CD4-positive, CD25-positive, alpha-beta regulatory T cell (primary cell): ENCODE results near the gene CHST11. TPM values are rescaled to one million over a fixed set of nuclear protein-coding genes. Genes with fewer than 3 reads are reported as not detected.

Experiments used
- ATAC-seq, 2 donors: fragments of 150-1000 bp; cut with Tn5 transposase; one replicate each; pipeline ENCODE4 v1.10.0; 2021; ENCODE audit warnings: low read depth in 2 of 2, moderate number of reproducible peaks in 2 of 2, moderate library complexity in 1 of 2
- DNase-seq, 3 donors: peaks; one replicate each; pipeline versions ENCODE4 v3.0.0 to v3.0.0-alpha.2; 2012 to 2022; ENCODE audit warnings: mixed read lengths in 1 of 3
- H3K27ac ChIP-seq: one replicate; pipeline ENCODE4 v1.7.0; 2013; ENCODE audit warnings: mild to moderate bottlenecking, low read length; ENCODE audit not compliant: insufficient read depth, poor library complexity, severe bottlenecking
- H3K27me3 ChIP-seq: one replicate; pipeline ENCODE4 v1.7.0; 2013; ENCODE audit warnings: low read length; ENCODE audit not compliant: control insufficient read depth, insufficient read depth
- H3K36me3 ChIP-seq: one replicate; pipeline ENCODE4 v1.7.0; 2013; ENCODE audit warnings: mild to moderate bottlenecking, low read length, moderate library complexity; ENCODE audit not compliant: control insufficient read depth, insufficient read depth
- H3K4me1 ChIP-seq: 2 replicates; pipeline ENCODE4 v1.7.0; 2013; ENCODE audit warnings: mild to moderate bottlenecking, low read length; ENCODE audit not compliant: insufficient read depth, control insufficient read depth, poor library complexity, severe bottlenecking
- H3K4me3 ChIP-seq: one replicate; pipeline ENCODE4 v1.7.0; 2013; ENCODE audit warnings: low read depth, mild to moderate bottlenecking, low read length, moderate library complexity
- H3K9me3 ChIP-seq, 2 experiments: 1 replicate in 1 of 2; 2 replicates in 1 of 2; pipeline ENCODE4 v1.7.0; 2013; ENCODE audit warnings: low read length in 2 of 2, mild to moderate bottlenecking in 1 of 2, moderate library complexity in 1 of 2; ENCODE audit not compliant: control insufficient read depth in 2 of 2
- H3K27ac Mint-ChIP-seq, 3 donors: one replicate each; pipeline ENCODE4 v1.8.0; 2020 to 2022; ENCODE audit warnings: mild to moderate bottlenecking in 3 of 3, mixed read lengths in 3 of 3, moderate library complexity in 2 of 3
- H3K27me3 Mint-ChIP-seq: one replicate; pipeline ENCODE4 v1.8.0; 2022; ENCODE audit warnings: mild to moderate bottlenecking, mixed read lengths
- H3K36me3 Mint-ChIP-seq: one replicate; pipeline ENCODE4 v1.8.0; 2020; ENCODE audit warnings: mixed read lengths
- H3K4me1 Mint-ChIP-seq, 4 donors: one replicate each; pipeline ENCODE4 v1.8.0; 2020 to 2022; ENCODE audit warnings: mixed read lengths in 4 of 4, mild to moderate bottlenecking in 1 of 4
- H3K4me3 Mint-ChIP-seq, 4 donors: one replicate each; pipeline ENCODE4 v1.8.0; 2020 to 2022; ENCODE audit warnings: mild to moderate bottlenecking in 4 of 4, mixed read lengths in 4 of 4, moderate library complexity in 3 of 4
- H3K9me3 Mint-ChIP-seq, 7 donors: one replicate each; pipeline ENCODE4 v1.8.0; 2020 to 2022; ENCODE audit warnings: mixed read lengths in 7 of 7, mild to moderate bottlenecking in 3 of 7, moderate library complexity in 2 of 7
- polyA plus RNA-seq, 4 donors: library from polyadenylated mRNA; unstranded; fragments of 300-500 nt; fragmentation: Illumina TruSeq; gene quantifications; one replicate each; pipeline ENCODE4 v1.2.3, GENCODE V29; 2021
- total RNA-seq: library from RNA; stranded (reverse); gene quantifications from one replicate; pipeline ENCODE4 v1.2.3, GENCODE V29; 2022

The CHST11 gene
- total and polyA plus RNA-seq, 5 donors from 2014 or later, result 70.2 to 192 (median 105) TPM

DNA sequence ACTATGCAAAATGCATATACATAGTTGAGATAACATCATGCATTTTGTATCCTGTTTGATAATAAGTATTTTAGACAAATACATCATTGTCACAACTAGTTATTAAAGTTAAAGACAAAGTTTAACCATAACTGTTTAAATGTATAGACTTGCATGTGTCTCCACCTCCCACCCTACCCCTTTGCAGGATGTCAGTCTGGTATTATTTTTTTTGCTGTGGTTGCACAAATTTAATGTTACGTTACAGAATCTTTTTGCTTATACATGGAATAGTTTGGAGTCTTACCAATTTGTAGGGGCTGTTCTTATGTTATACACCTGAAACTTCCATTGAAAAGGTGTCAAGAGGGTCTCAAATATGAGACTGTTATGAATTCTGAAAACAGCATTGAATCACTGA is 5.6 kb downstream of the CHST11 start:
- peak overlapping the region; percentile 97 for H3K4me3 ChIP-seq
- peaks cover 80% of the 10 kb centered on the region for H3K4me1 ChIP-seq
- peak overlapping the region; percentile 88 for H3K27ac ChIP-seq
- no peaks in the 10 kb centered on the region for H3K9me3 Mint-ChIP-seq
- H3K27ac Mint-ChIP-seq, result peak overlapping the region; percentile 92 to 99 (median 97)
- peaks cover 31 to 75% (median 56%) of the 10 kb centered on the region in 4 donors for H3K4me1 Mint-ChIP-seq
- peaks cover 19% of the 10 kb centered on the region for H3K36me3 Mint-ChIP-seq
- no peaks in the 10 kb centered on the region for H3K36me3 ChIP-seq
- ATAC-seq (no peak), DNase-seq (peak in 1 of 3 donors; percentile 44)
- H3K9me3 ChIP-seq, result no peaks in the 10 kb centered on the region
- H3K4me3 Mint-ChIP-seq, result peak overlapping the region; percentile 82 to 91 (median 89)
- H3K27me3 ChIP-seq, result no peaks in the 10 kb centered on the region
- no peaks in the 10 kb centered on the region for H3K27me3 Mint-ChIP-seq

DNA sequence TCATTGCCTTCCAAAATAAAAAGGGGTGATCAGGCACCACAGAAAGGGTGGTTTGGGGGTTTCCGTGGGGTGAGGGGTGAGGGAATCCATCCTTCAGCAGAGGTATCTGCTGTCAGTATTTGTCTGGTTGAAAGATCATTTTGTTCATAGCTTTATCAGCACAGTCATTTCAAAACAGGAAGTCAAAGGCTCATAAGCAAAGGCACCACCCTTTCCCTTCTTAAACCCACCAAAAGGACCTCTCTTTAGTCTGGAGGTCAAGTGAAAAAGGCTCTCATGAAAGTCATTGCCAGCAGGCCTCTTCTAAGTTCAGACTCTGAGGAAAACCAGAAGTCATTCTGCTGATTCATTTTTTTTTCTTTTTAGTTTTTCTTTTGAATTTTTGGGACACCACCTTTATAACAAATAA is 6.2 kb downstream of the CHST11 start:
- DNase-seq, result peak; percentile 55 to 89 (median 69)
- Mint-ChIP-seq H3K9me3 (peaks cover 0 to 1% (median 0%) of the 10 kb centered on the region in 7 donors), H3K27me3 (no peaks in the 10 kb centered on the region), H3K36me3 (peaks cover 19% of the 10 kb centered on the region), H3K4me3 (peak overlapping the region; percentile 82 to 91 (median 89)), H3K4me1 (peaks cover 36 to 81% (median 60%) of the 10 kb centered on the region in 4 donors), H3K27ac (peak overlapping the region; percentile 92 to 99 (median 97))
- H3K4me1 ChIP-seq, result peaks cover 86% of the 10 kb centered on the region
- H3K4me3 ChIP-seq, result peak overlapping the region; percentile 97
- peak overlapping the region; percentile 88 for H3K27ac ChIP-seq
- H3K36me3 ChIP-seq, result no peaks in the 10 kb centered on the region
- H3K27me3 ChIP-seq, result no peaks in the 10 kb centered on the region
- no peaks in the 10 kb centered on the region for H3K9me3 ChIP-seq
- peak; percentile 56 to 64 for ATAC-seq

DNA sequence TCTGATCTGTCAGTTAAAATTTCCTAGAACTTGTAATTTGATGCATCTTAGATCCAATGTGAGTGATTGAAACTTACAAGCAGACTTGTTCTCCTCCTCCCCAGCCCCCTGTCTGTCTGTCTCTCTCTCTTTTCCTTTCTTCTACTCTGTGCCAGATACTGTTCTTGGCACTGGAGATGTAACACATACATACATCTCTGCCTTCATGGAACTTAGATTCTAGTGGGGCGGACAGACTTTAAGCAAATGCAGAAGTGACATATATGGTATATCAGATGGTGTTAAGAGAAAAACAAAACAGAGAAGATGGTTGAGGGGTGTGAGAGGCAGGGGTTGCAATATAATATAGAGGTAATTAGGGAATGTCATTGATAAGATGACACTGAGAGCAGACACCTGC is 6.6 kb downstream of the CHST11 start:
- Histone ChIP-seq H3K4me3 (peak overlapping the region; percentile 97), H3K4me1 (peaks cover 90% of the 10 kb centered on the region), H3K27ac (peak overlapping the region; percentile 88), H3K36me3 (no peaks in the 10 kb centered on the region), H3K9me3 (no peaks in the 10 kb centered on the region), H3K27me3 (no peaks in the 10 kb centered on the region)
- Mint-ChIP-seq H3K9me3 (peaks cover 0 to 1% (median 0%) of the 10 kb centered on the region in 7 donors), H3K27me3 (no peaks in the 10 kb centered on the region), H3K27ac (peak overlapping the region; percentile 92 to 99 (median 97)), H3K4me3 (peak overlapping the region; percentile 82 to 91 (median 89)), H3K36me3 (peaks cover 19% of the 10 kb centered on the region), H3K4me1 (peaks cover 36 to 85% (median 64%) of the 10 kb centered on the region in 4 donors)
- DNase-seq (no peak), ATAC-seq (peak in 1 of 2 donors; percentile 2)

DNA sequence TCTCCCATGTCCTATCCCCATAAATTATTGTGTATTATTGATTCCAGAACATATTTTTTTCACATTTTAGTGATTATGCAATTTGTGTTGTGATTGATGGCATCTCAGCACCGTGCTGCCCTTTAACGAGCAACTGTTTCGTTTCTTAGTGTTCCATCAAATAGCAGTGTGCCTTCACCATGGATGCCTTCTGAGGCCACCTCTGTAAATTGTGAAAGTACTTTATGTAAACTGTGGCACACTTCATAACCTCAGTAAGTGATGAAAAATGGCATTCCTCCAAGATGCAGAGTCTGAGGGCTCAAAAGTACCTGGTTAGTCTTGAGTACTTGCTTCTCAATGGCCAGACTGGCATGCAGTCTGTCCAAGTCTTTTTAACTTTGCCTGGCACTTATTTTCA is 8.2 kb downstream of the CHST11 start:
- Mint-ChIP-seq H3K27me3 (no peaks in the 10 kb centered on the region), H3K4me3 (peak overlapping the region; percentile 75 to 85 (median 81)), H3K4me1 (peaks cover 44 to 95% (median 78%) of the 10 kb centered on the region in 4 donors), H3K27ac (peak overlapping the region; percentile 90 to 99 (median 92)), H3K36me3 (peaks cover 22% of the 10 kb centered on the region), H3K9me3 (peaks cover 0 to 1% (median 0%) of the 10 kb centered on the region in 7 donors)
- Histone ChIP-seq H3K4me3 (peak overlapping the region; percentile 97), H3K27ac (peak overlapping the region; percentile 88), H3K36me3 (no peaks in the 10 kb centered on the region), H3K9me3 (no peaks in the 10 kb centered on the region), H3K27me3 (no peaks in the 10 kb centered on the region), H3K4me1 (peaks cover 99% of the 10 kb centered on the region)
- ATAC-seq (no peak), DNase-seq (no peak)

DNA sequence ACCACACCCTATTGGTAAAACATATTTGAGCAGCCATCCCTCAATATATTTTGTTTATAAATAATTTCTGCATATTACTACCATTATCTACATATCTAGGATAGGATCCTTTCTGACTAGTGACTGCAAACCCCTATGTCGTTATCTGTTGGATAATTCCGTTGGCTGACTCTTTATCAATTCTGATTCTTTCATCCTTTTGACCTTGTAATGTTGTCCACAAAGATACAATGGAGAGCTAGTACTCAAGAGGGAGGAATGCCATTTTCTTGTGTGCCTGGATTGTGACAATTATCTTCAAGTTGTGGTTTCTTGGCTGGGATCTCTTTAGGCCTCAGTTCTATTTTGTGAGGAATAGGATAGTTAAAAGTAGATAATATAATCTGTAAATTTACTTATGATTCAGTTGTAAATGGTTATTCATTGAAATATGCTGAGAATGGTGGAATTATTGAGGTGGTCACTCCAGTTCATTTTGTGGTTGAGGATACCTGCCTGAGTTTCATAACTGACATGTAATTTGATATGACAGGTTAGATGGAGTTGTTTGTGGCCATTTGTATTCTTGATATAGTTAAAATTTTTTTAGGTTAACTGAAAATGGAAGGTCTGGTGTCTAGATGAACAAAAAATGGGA is 10.1 kb downstream of the CHST11 start:
- peaks cover 3% of the 10 kb centered on the region for H3K36me3 ChIP-seq
- Mint-ChIP-seq H3K9me3 (peaks cover 0 to 7% (median 0%) of the 10 kb centered on the region in 7 donors), H3K27me3 (no peaks in the 10 kb centered on the region), H3K4me1 (peaks cover 55 to 95% (median 84%) of the 10 kb centered on the region in 4 donors), H3K4me3 (peak overlapping the region; percentile 55 to 87 (median 70)), H3K27ac (peak overlapping the region; percentile 61 to 92 (median 92)), H3K36me3 (peaks cover 33% of the 10 kb centered on the region)
- H3K4me1 ChIP-seq, result peaks cover 91% of the 10 kb centered on the region
- H3K27ac ChIP-seq, result peak overlapping the region; percentile 68
- H3K27me3 ChIP-seq, result no peaks in the 10 kb centered on the region
- DNase-seq, result no peak
- H3K4me3 ChIP-seq, result peak overlapping the region; percentile 72
- ATAC-seq, result no peak
- no peaks in the 10 kb centered on the region for H3K9me3 ChIP-seq

DNA sequence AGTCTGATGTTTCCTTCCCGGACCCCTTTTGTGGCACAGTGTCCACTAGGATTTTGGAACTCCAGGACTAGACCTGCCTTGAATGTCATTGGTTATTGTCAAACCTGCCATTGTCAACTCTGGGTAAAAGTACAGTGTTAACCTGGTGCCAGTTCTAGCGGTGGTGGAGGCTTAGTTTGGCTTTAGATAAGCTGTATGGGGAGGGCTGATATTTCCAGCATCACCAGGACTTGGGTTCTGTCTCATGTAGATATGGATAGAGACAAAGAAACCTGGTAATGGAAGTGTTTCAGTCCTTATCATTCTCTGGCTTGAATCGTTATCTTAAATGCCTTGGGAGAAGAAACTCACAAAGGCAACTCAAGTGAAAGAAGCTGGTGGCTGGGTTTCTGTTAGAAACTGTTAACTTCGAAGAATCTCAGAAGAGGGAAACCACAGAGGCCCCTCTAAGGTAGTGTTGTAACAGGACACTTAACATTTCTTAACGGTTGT is 10.6 kb downstream of the CHST11 start:
- Histone ChIP-seq H3K9me3 (no peaks in the 10 kb centered on the region), H3K36me3 (peaks cover 3% of the 10 kb centered on the region), H3K4me3 (peak overlapping the region; percentile 72), H3K27me3 (no peaks in the 10 kb centered on the region), H3K4me1 (peaks cover 92% of the 10 kb centered on the region), H3K27ac (peak overlapping the region; percentile 67)
- Mint-ChIP-seq H3K27me3 (no peaks in the 10 kb centered on the region), H3K27ac (peak overlapping the region; percentile 61 to 92 (median 92)), H3K36me3 (peaks cover 33% of the 10 kb centered on the region), H3K4me1 (peaks cover 58 to 96% (median 86%) of the 10 kb centered on the region in 4 donors), H3K9me3 (peaks cover 0 to 7% (median 0%) of the 10 kb centered on the region in 7 donors), H3K4me3 (peak overlapping the region; percentile 55 to 87 (median 70))
- ATAC-seq (peak; percentile 37 to 39), DNase-seq (peak in 1 of 3 donors; percentile 78)

DNA sequence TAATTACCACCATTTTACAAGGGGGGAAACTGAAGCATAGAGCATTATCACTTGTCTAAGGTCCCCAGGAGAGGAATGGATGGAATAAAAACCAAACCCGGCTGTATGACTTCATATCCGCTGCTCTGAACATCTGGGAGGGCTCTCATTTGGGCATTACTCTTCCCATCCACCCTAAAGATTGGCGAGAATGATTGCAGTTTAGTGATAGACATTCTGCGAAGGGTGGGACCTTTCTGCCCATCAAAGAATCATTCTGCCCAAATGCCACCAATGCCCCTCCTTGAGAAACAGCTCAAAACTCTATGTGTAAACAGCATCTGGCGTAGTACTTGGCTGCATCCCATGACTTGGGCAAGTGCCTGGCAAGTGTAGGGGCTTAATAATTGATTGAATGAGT is 11.6 kb downstream of the CHST11 start:
- peaks cover 33% of the 10 kb centered on the region for H3K36me3 Mint-ChIP-seq
- Histone ChIP-seq H3K4me1 (peaks cover 92% of the 10 kb centered on the region), H3K27ac (no peak overlapping the region), H3K36me3 (peaks cover 3% of the 10 kb centered on the region), H3K27me3 (no peaks in the 10 kb centered on the region), H3K4me3 (peak overlapping the region; percentile 72), H3K9me3 (no peaks in the 10 kb centered on the region)
- ATAC-seq (no peak), DNase-seq (no peak)
- no peaks in the 10 kb centered on the region for H3K27me3 Mint-ChIP-seq
- peaks cover 0 to 7% (median 0%) of the 10 kb centered on the region in 7 donors for H3K9me3 Mint-ChIP-seq
- peak overlapping the region in 3 of 4 donors; percentile 45 to 77 (median 51) for H3K4me3 Mint-ChIP-seq
- peaks cover 60 to 96% (median 87%) of the 10 kb centered on the region in 4 donors for H3K4me1 Mint-ChIP-seq
- H3K27ac Mint-ChIP-seq, result peak overlapping the region in 2 of 3 donors; percentile 61 to 92
